ENCODE results near the gene OSBP2. TPM values are rescaled to one million over a fixed set of nuclear protein-coding genes. Genes with fewer than 3 reads are reported as not detected.
"Not testable (repeated sequence)": the region's sequence is repeated elsewhere in the genome, so short reads cannot be mapped to it uniquely, and the experiment has no call there.

OSBP2 gene
- total RNA-seq, 2 donors from 2014 or later = 6.8 to 11.1 TPM

GRCh38 chr22:30674482-30674881 lies 20.2 kb upstream of the OSBP2 start:
- H3K27me3 Mint-ChIP-seq (ENCODE audit: insufficient read depth) = peaks cover 46% of the 10 kb centered on the region
- H3K36me3 ChIP-seq (ENCODE audit: control insufficient read depth, insufficient read depth, low read length) = no peaks in the 10 kb centered on the region
- H3K4me3 ChIP-seq (ENCODE audit: low read length) = no peak overlapping the region
- 83 to 93% methylated on average over 5 to 6 of the region's 6 CpGs for WGBS, 2 experiments (ENCODE audit: insufficient coverage in 1 of 2, insufficient read length in 1 of 2)
- DNase-seq = no peak
- H3K27ac Mint-ChIP-seq = no peak overlapping the region
- peaks cover 3% of the 10 kb centered on the region for H3K4me1 Mint-ChIP-seq
- no peak overlapping the region for H3K4me3 Mint-ChIP-seq
- H3K27ac ChIP-seq (ENCODE audit: low read depth, low read length) = no peak overlapping the region
- no peak for TF ChIP-seq CTCF (conservative IDR thresholded peaks at IDR 0.05)
- no peaks in the 10 kb centered on the region for H3K9me3 ChIP-seq (ENCODE audit: control insufficient read depth, low read length)
- H3K27me3 ChIP-seq (ENCODE audit: control insufficient read depth, insufficient read depth, low read length, poor library complexity, severe bottlenecking) = no peaks in the 10 kb centered on the region
- no peaks in the 10 kb centered on the region for H3K36me3 Mint-ChIP-seq (ENCODE audit: low read depth)
- no peaks in the 10 kb centered on the region for H3K9me3 Mint-ChIP-seq
- H3K4me1 ChIP-seq (ENCODE audit: control insufficient read depth, insufficient read depth, low read length) = no peaks in the 10 kb centered on the region
- H3K9ac ChIP-seq (ENCODE audit: extremely low read depth, low read length, poor library complexity, severe bottlenecking) = no peak overlapping the region

- H3K4me1 ChIP-seq (ENCODE audit: control insufficient read depth, insufficient read depth, low read length) = no peaks in the 10 kb centered on the region
- peaks cover 3% of the 10 kb centered on the region for H3K4me1 Mint-ChIP-seq
- no peaks in the 10 kb centered on the region for H3K27me3 ChIP-seq (ENCODE audit: control insufficient read depth, insufficient read depth, low read length, poor library complexity, severe bottlenecking)
- no peak for TF ChIP-seq CTCF (conservative IDR thresholded peaks at IDR 0.05)
- no peaks in the 10 kb centered on the region for H3K9me3 ChIP-seq (ENCODE audit: control insufficient read depth, low read length)
- H3K36me3 Mint-ChIP-seq (ENCODE audit: low read depth) = no peaks in the 10 kb centered on the region
- H3K36me3 ChIP-seq (ENCODE audit: control insufficient read depth, insufficient read depth, low read length) = no peaks in the 10 kb centered on the region
- H3K9me3 Mint-ChIP-seq = no peaks in the 10 kb centered on the region
- WGBS, 2 experiments (ENCODE audit: insufficient coverage in 1 of 2, insufficient read length in 1 of 2) = 94 to 98% methylated on average over 8 to 9 of the region's 9 CpGs
- H3K27me3 Mint-ChIP-seq (ENCODE audit: insufficient read depth) = peaks cover 40% of the 10 kb centered on the region
- DNase-seq = no peak
- no peak overlapping the region for H3K4me3 ChIP-seq (ENCODE audit: low read length)
- H3K4me3 Mint-ChIP-seq = no peak overlapping the region
- H3K27ac Mint-ChIP-seq = no peak overlapping the region
- H3K27ac ChIP-seq (ENCODE audit: low read depth, low read length) = no peak overlapping the region
- no peak overlapping the region for H3K9ac ChIP-seq (ENCODE audit: extremely low read depth, low read length, poor library complexity, severe bottlenecking)
Observed at GRCh38 chr22:30675436-30675835, 19.2 kb upstream of the OSBP2 start.

GRCh38 chr22:30676565-30676964 lies 18.1 kb upstream of the OSBP2 start:
- H3K27ac ChIP-seq (ENCODE audit: low read depth, low read length); H3K36me3 ChIP-seq (ENCODE audit: control insufficient read depth, insufficient read depth, low read length); H3K4me3 ChIP-seq (ENCODE audit: low read length); H3K36me3 Mint-ChIP-seq (ENCODE audit: low read depth); H3K4me1 Mint-ChIP-seq; H3K4me1 ChIP-seq (ENCODE audit: control insufficient read depth, insufficient read depth, low read length); H3K9me3 ChIP-seq (ENCODE audit: control insufficient read depth, low read length); H3K27ac Mint-ChIP-seq; H3K27me3 ChIP-seq (ENCODE audit: control insufficient read depth, insufficient read depth, low read length, poor library complexity, severe bottlenecking); H3K9ac ChIP-seq (ENCODE audit: extremely low read depth, low read length, poor library complexity, severe bottlenecking); H3K9me3 Mint-ChIP-seq; H3K4me3 Mint-ChIP-seq; DNase-seq: not testable (repeated sequence)
- peaks cover 30% of the 10 kb centered on the region for H3K27me3 Mint-ChIP-seq (ENCODE audit: insufficient read depth)
- WGBS, 2 experiments (ENCODE audit: insufficient coverage in 1 of 2, insufficient read length in 1 of 2) = 85 to 96% methylated on average over 2 to 3 of the region's 3 CpGs

- 73 to 85% methylated on average over 9 to 12 of the region's 12 CpGs for WGBS, 2 experiments (ENCODE audit: insufficient coverage in 1 of 2, insufficient read length in 1 of 2)
- peaks cover 22% of the 10 kb centered on the region for H3K27me3 Mint-ChIP-seq (ENCODE audit: insufficient read depth)
- not testable (repeated sequence) for H3K4me1 ChIP-seq (ENCODE audit: control insufficient read depth, insufficient read depth, low read length); H3K36me3 ChIP-seq (ENCODE audit: control insufficient read depth, insufficient read depth, low read length); H3K27ac Mint-ChIP-seq; H3K9ac ChIP-seq (ENCODE audit: extremely low read depth, low read length, poor library complexity, severe bottlenecking); DNase-seq; H3K36me3 Mint-ChIP-seq (ENCODE audit: low read depth); H3K4me3 Mint-ChIP-seq; H3K27ac ChIP-seq (ENCODE audit: low read depth, low read length); H3K9me3 ChIP-seq (ENCODE audit: control insufficient read depth, low read length); H3K4me3 ChIP-seq (ENCODE audit: low read length); H3K4me1 Mint-ChIP-seq; H3K27me3 ChIP-seq (ENCODE audit: control insufficient read depth, insufficient read depth, low read length, poor library complexity, severe bottlenecking); H3K9me3 Mint-ChIP-seq
Observed at GRCh38 chr22:30679895-30680690, 14.6 kb upstream of the OSBP2 start.
